ENCODE results near the gene CACNA2D1. TPM values are rescaled to one million over a fixed set of nuclear protein-coding genes. Genes with fewer than 3 reads are reported as not detected.

CACNA2D1 gene
- total RNA-seq, 4 donors from 2014 or later: 0.30 to 12.8 (median 2.4) TPM

GRCh38 chr7:82081644-82082224 lies 361.8 kb downstream of the CACNA2D1 start:
- no peak for DNase-seq
- 89 to 94% methylated on average over 3 of the region's 12 CpGs for WGBS, 2 donors

GRCh38 chr7:82080254-82080927 lies 363.2 kb downstream of the CACNA2D1 start:
- no peaks in the 10 kb centered on the region for H3K9me3 ChIP-seq
- WGBS, 2 donors: 56 to 57% methylated on average over 4 of the region's 4 CpGs
- no peaks in the 10 kb centered on the region for H3K27me3 ChIP-seq
- intact Hi-C loops (cut with DNase I): no loop called here
- H3K4me1 ChIP-seq: no peaks in the 10 kb centered on the region
- H3K27ac ChIP-seq: no peak overlapping the region
- TF ChIP-seq POLR2A (IDR thresholded peaks at IDR 0.05): no peak
- no peak for TF ChIP-seq CTCF (IDR thresholded peaks at IDR 0.05)
- peaks cover 0 to 8% (median 0%) of the 10 kb centered on the region in 3 donors for H3K36me3 ChIP-seq
- H3K4me3 ChIP-seq: no peak overlapping the region
- DNase-seq: no peak

More at GRCh38 chr7:82081644-82082224, 361.8 kb downstream of the CACNA2D1 start:
- no peak overlapping the region for H3K4me3 ChIP-seq
- no peaks in the 10 kb centered on the region for H3K27me3 ChIP-seq
- no peaks in the 10 kb centered on the region for H3K4me1 ChIP-seq
- H3K9me3 ChIP-seq: no peaks in the 10 kb centered on the region
- no peak overlapping the region for H3K27ac ChIP-seq
- intact Hi-C loops (cut with DNase I): no loop called here
- TF ChIP-seq CTCF (IDR thresholded peaks at IDR 0.05) (no peak), POLR2A (IDR thresholded peaks at IDR 0.05) (no peak)
- peaks cover 0 to 8% (median 0%) of the 10 kb centered on the region in 3 donors for H3K36me3 ChIP-seq

GRCh38 chr7:82079527-82079926 lies 364.1 kb downstream of the CACNA2D1 start:
- 93 to 94% methylated on average over 8 of the region's 8 CpGs for WGBS, 2 donors
- Histone ChIP-seq H3K27me3 (no peaks in the 10 kb centered on the region), H3K9me3 (no peaks in the 10 kb centered on the region)

GRCh38 chr7:82078807-82079206 lies 364.8 kb downstream of the CACNA2D1 start:
- no peaks in the 10 kb centered on the region for H3K9me3 ChIP-seq
- no peak overlapping the region for H3K4me3 ChIP-seq
- no peak for DNase-seq
- H3K27ac ChIP-seq: no peak overlapping the region
- H3K27me3 ChIP-seq: no peaks in the 10 kb centered on the region
- no peaks in the 10 kb centered on the region for H3K4me1 ChIP-seq
- intact Hi-C loops (cut with DNase I): no loop called here
- peaks cover 0 to 8% (median 0%) of the 10 kb centered on the region in 3 donors for H3K36me3 ChIP-seq
- TF ChIP-seq CTCF (IDR thresholded peaks at IDR 0.05) (no peak), POLR2A (IDR thresholded peaks at IDR 0.05) (no peak)
- WGBS, 2 donors: 90 to 93% methylated on average over 2 of the region's 2 CpGs

More at GRCh38 chr7:82079527-82079926, 364.1 kb downstream of the CACNA2D1 start:
- DNase-seq: no peak
- intact Hi-C loops (cut with DNase I): no loop called here
- no peak overlapping the region for H3K27ac ChIP-seq
- no peak overlapping the region for H3K4me3 ChIP-seq
- peaks cover 0 to 8% (median 0%) of the 10 kb centered on the region in 3 donors for H3K36me3 ChIP-seq
- TF ChIP-seq POLR2A (IDR thresholded peaks at IDR 0.05) (no peak), CTCF (IDR thresholded peaks at IDR 0.05) (no peak)
- no peaks in the 10 kb centered on the region for H3K4me1 ChIP-seq

GRCh38 chr7:82071468-82071867 lies 372.1 kb downstream of the CACNA2D1 start:
- intact Hi-C loops (cut with DNase I): no loop called here
- no peaks in the 10 kb centered on the region for H3K36me3 ChIP-seq
- no peaks in the 10 kb centered on the region for H3K9me3 ChIP-seq
- TF ChIP-seq POLR2A (IDR thresholded peaks at IDR 0.05): no peak
- TF ChIP-seq CTCF (IDR thresholded peaks at IDR 0.05): no peak
- 68 to 78% methylated on average over 2 of the region's 2 CpGs for WGBS, 2 donors
- no peak for DNase-seq
- no peak overlapping the region for H3K4me3 ChIP-seq
- no peak overlapping the region for H3K27ac ChIP-seq
- no peaks in the 10 kb centered on the region for H3K27me3 ChIP-seq
- H3K4me1 ChIP-seq: no peaks in the 10 kb centered on the region
